ENCODE measurements around the gene TEX13C.

Gene TEX13C

DNA sequence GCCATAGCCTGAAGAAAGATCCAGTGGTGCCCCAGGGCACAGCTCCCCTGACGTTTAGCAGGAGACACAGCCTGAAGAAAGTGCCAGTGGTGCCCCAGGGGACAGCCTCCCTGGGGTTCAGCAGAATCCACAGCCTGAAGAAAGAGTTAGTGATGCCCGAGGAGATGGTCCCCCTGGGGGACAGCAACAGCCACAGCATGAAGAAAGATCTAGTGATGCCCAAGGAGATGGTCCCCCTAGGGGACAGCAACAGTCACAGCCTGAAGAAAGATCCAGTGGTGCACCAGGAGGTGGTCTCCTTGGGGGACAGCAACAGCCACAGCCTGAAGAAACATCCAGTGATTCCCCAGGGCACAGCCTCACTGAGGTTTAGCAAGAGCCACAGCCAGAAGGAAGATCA is 2.8 kb downstream of the TEX13C start:
- H3K27me3 Mint-ChIP-seq (ENCODE audit: low read depth): peaks cover 8% of the 10 kb centered on the region
- H3K9me3 Mint-ChIP-seq: peaks cover 3% of the 10 kb centered on the region
- H3K36me3 Mint-ChIP-seq (ENCODE audit: low read depth): no peaks in the 10 kb centered on the region
- H3K4me1 Mint-ChIP-seq: no peaks in the 10 kb centered on the region
- H3K4me3 Mint-ChIP-seq: no peak overlapping the region
- no peak overlapping the region for H3K27ac Mint-ChIP-seq
- TF ChIP-seq, protein P1, sequence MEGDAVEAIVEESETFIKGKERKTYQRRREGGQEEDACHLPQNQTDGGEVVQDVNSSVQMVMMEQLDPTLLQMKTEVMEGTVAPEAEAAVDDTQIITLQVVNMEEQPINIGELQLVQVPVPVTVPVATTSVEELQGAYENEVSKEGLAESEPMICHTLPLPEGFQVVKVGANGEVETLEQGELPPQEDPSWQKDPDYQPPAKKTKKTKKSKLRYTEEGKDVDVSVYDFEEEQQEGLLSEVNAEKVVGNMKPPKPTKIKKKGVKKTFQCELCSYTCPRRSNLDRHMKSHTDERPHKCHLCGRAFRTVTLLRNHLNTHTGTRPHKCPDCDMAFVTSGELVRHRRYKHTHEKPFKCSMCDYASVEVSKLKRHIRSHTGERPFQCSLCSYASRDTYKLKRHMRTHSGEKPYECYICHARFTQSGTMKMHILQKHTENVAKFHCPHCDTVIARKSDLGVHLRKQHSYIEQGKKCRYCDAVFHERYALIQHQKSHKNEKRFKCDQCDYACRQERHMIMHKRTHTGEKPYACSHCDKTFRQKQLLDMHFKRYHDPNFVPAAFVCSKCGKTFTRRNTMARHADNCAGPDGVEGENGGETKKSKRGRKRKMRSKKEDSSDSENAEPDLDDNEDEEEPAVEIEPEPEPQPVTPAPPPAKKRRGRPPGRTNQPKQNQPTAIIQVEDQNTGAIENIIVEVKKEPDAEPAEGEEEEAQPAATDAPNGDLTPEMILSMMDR (IDR thresholded peaks at IDR 0.05; ENCODE audit: unreplicated experiment in 3 of 3): no peak

DNA sequence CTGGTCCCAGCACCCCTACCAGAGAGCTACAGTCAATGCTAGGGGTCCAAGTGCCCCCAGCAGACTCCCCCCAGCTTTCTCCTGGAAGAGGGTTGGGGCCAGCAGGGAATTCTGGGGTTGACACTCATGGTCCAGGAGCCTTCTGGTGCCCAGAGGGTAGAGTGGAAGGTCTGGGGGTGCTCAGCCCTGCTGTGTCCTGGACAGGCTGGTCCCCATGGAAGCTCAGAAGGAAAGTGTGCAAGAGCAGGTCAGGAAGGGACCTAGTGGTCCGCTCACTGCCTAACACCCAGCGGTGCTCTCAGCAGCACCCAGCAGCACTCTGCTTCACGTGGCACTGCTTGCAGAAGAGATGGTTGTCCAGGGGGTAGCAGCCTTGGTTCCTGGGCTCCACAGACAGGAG is 6.9 kb downstream of the TEX13C start:
- Mint-ChIP-seq H3K4me3 (no peak overlapping the region), H3K4me1 (no peaks in the 10 kb centered on the region)

DNA sequence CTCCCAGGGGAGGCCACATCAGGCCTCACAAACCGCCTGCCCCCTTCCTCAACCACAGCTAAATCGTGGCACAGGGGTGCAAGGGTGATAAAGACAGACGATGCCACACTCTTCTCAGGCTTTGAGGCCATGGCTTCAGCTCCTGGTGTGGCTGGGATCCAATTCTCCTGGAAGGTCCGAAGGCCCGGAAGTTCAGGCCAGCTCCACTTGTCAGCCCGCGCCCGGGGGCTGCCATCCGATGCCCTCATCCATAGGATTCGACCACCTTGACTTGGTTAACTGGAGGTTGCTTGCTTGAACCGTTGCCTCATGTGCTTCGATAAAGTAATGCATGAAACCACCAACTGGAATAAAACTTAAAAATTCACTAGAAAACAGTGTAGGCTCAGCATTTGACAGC is 8.2 kb downstream of the TEX13C start:
- Mint-ChIP-seq H3K9me3 (no peaks in the 10 kb centered on the region), H3K4me3 (no peak overlapping the region), H3K27me3 (ENCODE audit: low read depth) (no peaks in the 10 kb centered on the region), H3K4me1 (no peaks in the 10 kb centered on the region), H3K27ac (no peak overlapping the region), H3K36me3 (ENCODE audit: low read depth) (no peaks in the 10 kb centered on the region)
- TF ChIP-seq, protein P1 (IDR thresholded peaks at IDR 0.05; ENCODE audit: unreplicated experiment in 3 of 3): no peak

More for the DNA sequence above, 6.9 kb downstream of the TEX13C start:
- TF ChIP-seq, protein P1 (IDR thresholded peaks at IDR 0.05; ENCODE audit: unreplicated experiment in 3 of 3): no peak
- H3K27ac Mint-ChIP-seq: no peak overlapping the region
- no peaks in the 10 kb centered on the region for H3K9me3 Mint-ChIP-seq
- no peaks in the 10 kb centered on the region for H3K36me3 Mint-ChIP-seq (ENCODE audit: low read depth)
- peaks cover 4% of the 10 kb centered on the region for H3K27me3 Mint-ChIP-seq (ENCODE audit: low read depth)

DNA sequence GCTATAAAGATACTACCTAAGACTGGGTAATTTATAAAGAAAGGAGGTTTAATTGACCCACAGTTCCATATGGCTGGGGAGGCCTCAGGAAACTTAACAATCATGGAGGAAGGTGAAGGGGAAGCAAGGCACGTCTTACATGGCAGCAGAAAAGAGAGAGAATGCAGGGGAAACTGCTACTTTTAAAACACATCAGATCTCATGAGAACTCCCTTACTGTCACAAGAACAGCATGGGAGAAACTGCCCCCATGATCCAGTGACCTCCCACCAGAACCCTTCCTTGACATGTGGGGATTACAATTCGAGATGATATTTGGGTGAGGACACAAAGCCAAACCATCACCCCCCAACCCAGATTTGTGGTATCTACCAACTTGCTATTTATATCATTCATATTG is 13.9 kb downstream of the TEX13C start:
- no peaks in the 10 kb centered on the region for H3K27me3 Mint-ChIP-seq (ENCODE audit: low read depth)
- no peaks in the 10 kb centered on the region for H3K9me3 Mint-ChIP-seq
- no peaks in the 10 kb centered on the region for H3K36me3 Mint-ChIP-seq (ENCODE audit: low read depth)
- H3K4me1 Mint-ChIP-seq: no peaks in the 10 kb centered on the region
- TF ChIP-seq, protein P1 (IDR thresholded peaks at IDR 0.05; ENCODE audit: unreplicated experiment in 3 of 3): no peak
- H3K27ac Mint-ChIP-seq: no peak overlapping the region
- H3K4me3 Mint-ChIP-seq: no peak overlapping the region

- Mint-ChIP-seq H3K27me3 (ENCODE audit: low read depth) (no peaks in the 10 kb centered on the region), H3K36me3 (ENCODE audit: low read depth) (no peaks in the 10 kb centered on the region), H3K27ac (no peak overlapping the region), H3K9me3 (peaks cover 1% of the 10 kb centered on the region), H3K4me3 (no peak overlapping the region), H3K4me1 (no peaks in the 10 kb centered on the region)
- TF ChIP-seq, protein P1 (IDR thresholded peaks at IDR 0.05; ENCODE audit: unreplicated experiment in 3 of 3): no peak
Measured at GRCh38 chrX:125340490-125340889, 20.8 kb downstream of the TEX13C start.

GRCh38 chrX:125374169-125374568 is 54.5 kb downstream of the TEX13C start:
- Mint-ChIP-seq H3K36me3 (ENCODE audit: low read depth) (no peaks in the 10 kb centered on the region), H3K9me3 (peaks cover 8% of the 10 kb centered on the region), H3K27me3 (ENCODE audit: low read depth) (no peaks in the 10 kb centered on the region), H3K4me1 (no peaks in the 10 kb centered on the region), H3K27ac (no peak overlapping the region), H3K4me3 (no peak overlapping the region)
- TF ChIP-seq, protein P1 (IDR thresholded peaks at IDR 0.05; ENCODE audit: unreplicated experiment in 3 of 3): no peak

Data from nephron (organoid).